HepG2 (cell line): Measurements from ENCODE around the gene HOXD9.

Experiments used
- ARHGAP35 ChIP-seq: sonication (generic); formaldehyde crosslinking; IDR thresholded peaks from 2 replicates; pipeline ENCODE4 v1.9.0; 2022; ENCODE audit warnings: mild to moderate bottlenecking, inconsistent platforms, moderate library complexity, missing genetic modification reagents, borderline replicate concordance
- ATF7-NPFF ChIP-seq: sonication (generic); formaldehyde crosslinking; IDR thresholded peaks from 2 replicates; pipeline ENCODE4 v1.8.1; 2023; ENCODE audit warnings: mild to moderate bottlenecking, low read depth, missing genetic modification reagents, moderate library complexity
- KLF6 ChIP-seq: IDR thresholded peaks from 2 replicates; pipeline ENCODE4 v1.8.0; 2016; ENCODE audit warnings: missing biosample characterization, missing genetic modification reagents
- MAFK ChIP-seq, 2 experiments: IDR thresholded peaks in 1 of 2; conservative IDR thresholded peaks in 1 of 2; 2 replicates each; pipeline ENCODE4 v1.6.1; 2011; ENCODE audit warnings: improper control_type of control experiment in 2 of 2, low read length in 2 of 2
- ZFX ChIP-seq: sonication (generic); formaldehyde crosslinking; IDR thresholded peaks from 2 replicates; pipeline ENCODE4 v1.4.0; 2020; ENCODE audit warnings: mild to moderate bottlenecking, low read depth, missing genetic modification reagents, moderate library complexity
- ZNF24 ChIP-seq: fragments of 450-650 bp; IDR thresholded peaks from 2 replicates; pipeline ENCODE4 v1.6.1; 2017; ENCODE audit warnings: antibody characterized with exemption, mild to moderate bottlenecking
- ZNF446 ChIP-seq: sonication (generic); formaldehyde crosslinking; IDR thresholded peaks from 2 replicates; pipeline ENCODE4 v1.5.0; 2020; ENCODE audit warnings: mild to moderate bottlenecking, missing genetic modification reagents
- TF ChIP-seq, protein P1 (sequence below): sonication (generic); formaldehyde crosslinking; IDR thresholded peaks from 2 replicates; pipeline ENCODE4 v1.4.0; 2020; ENCODE audit warnings: missing genetic modification reagents
- TF ChIP-seq, protein P2 (sequence below), 2 experiments: IDR thresholded peaks; 2 replicates each; pipeline ENCODE4 v1.6.1; 2011 to 2012; ENCODE audit warnings: low read length in 2 of 2, borderline replicate concordance in 1 of 2, low read depth in 1 of 2, mild to moderate bottlenecking in 1 of 2, moderate library complexity in 1 of 2

DNA sequence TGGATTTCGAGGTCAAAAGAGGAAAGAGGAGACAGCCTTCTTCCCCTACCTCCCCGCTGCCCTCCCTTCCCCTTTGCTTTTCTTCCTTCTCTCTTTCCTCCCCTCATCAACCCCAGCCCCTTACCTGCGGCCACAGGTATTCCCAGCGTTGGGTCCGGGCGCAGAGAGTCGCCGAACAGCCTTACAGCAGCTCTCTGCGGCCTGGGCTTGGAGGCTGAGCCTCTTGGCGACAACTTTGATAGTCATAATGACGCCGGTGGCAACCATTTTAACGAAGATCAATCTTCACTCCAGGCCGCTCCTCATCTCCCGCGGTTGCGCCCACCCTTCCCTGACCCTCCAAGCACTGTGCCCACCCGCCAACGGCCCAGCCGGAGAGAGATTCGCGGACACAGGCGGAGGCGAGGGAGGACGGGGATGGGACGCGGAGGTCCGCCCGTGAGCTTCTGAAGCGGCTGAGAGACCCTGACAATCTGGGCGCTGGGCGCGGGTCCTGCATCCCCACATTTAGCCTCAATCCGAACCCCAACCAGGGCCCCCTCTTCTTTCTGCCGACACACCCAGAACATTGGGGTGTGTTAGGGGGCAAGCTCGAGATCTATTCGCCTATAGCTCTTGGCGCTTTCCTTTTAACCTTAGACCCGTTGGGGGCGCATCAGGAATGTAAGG, 37.3 kb upstream of the HOXD9 start:
- TF ChIP-seq, protein P1, sequence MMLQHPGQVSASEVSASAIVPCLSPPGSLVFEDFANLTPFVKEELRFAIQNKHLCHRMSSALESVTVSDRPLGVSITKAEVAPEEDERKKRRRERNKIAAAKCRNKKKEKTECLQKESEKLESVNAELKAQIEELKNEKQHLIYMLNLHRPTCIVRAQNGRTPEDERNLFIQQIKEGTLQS (CRISPR knock-in tag): no peak
- no peak for TF ChIP-seq ZFX (CRISPR knock-in tag)
- no peak for TF ChIP-seq ZNF24
- TF ChIP-seq ATF7-NPFF (CRISPR knock-in tag): no peak
- no peak for TF ChIP-seq MAFK (conservative IDR thresholded peaks at IDR 0.05 in 1 of 2, IDR thresholded peaks at IDR 0.05 in 1 of 2; ENCODE audit: low read length in 2 of 2)
- TF ChIP-seq ARHGAP35 (CRISPR knock-in tag): no peak
- TF ChIP-seq ZNF446 (CRISPR knock-in tag): no peak
- TF ChIP-seq, protein P2, sequence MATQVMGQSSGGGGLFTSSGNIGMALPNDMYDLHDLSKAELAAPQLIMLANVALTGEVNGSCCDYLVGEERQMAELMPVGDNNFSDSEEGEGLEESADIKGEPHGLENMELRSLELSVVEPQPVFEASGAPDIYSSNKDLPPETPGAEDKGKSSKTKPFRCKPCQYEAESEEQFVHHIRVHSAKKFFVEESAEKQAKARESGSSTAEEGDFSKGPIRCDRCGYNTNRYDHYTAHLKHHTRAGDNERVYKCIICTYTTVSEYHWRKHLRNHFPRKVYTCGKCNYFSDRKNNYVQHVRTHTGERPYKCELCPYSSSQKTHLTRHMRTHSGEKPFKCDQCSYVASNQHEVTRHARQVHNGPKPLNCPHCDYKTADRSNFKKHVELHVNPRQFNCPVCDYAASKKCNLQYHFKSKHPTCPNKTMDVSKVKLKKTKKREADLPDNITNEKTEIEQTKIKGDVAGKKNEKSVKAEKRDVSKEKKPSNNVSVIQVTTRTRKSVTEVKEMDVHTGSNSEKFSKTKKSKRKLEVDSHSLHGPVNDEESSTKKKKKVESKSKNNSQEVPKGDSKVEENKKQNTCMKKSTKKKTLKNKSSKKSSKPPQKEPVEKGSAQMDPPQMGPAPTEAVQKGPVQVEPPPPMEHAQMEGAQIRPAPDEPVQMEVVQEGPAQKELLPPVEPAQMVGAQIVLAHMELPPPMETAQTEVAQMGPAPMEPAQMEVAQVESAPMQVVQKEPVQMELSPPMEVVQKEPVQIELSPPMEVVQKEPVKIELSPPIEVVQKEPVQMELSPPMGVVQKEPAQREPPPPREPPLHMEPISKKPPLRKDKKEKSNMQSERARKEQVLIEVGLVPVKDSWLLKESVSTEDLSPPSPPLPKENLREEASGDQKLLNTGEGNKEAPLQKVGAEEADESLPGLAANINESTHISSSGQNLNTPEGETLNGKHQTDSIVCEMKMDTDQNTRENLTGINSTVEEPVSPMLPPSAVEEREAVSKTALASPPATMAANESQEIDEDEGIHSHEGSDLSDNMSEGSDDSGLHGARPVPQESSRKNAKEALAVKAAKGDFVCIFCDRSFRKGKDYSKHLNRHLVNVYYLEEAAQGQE (IDR thresholded peaks at IDR 0.05; ENCODE audit: borderline replicate concordance in 1 of 2, low read depth in 1 of 2, low read length in 2 of 2): no peak
- TF ChIP-seq KLF6: no peak
